Tongue (tissue), 2 donors: ENCODE results near the gene DNAJA1. TPM values are rescaled to one million over a fixed set of nuclear protein-coding genes. Genes with fewer than 3 reads are reported as not detected.

Experiments
- DNase-seq: peaks from one replicate; pipeline ENCODE4 v3.0.0-alpha.2; 2015
- total RNA-seq: library from RNA; depleted of rRNA; stranded (reverse); fragments of >200 nt; gene quantifications from one replicate; pipeline ENCODE4 v1.2.3, GENCODE V29; 2014

The DNAJA1 gene
- total RNA-seq, 1 donor from 2014 or later: 80.9 TPM

- DNase-seq: no peak
Observed at GRCh38 chr9:33029231-33029786, 4.2 kb downstream of the DNAJA1 start.

GRCh38 chr9:33030285-33030684 lies 5.2 kb downstream of the DNAJA1 start:
- no peak for DNase-seq

GRCh38 chr9:33032292-33032691 lies 7.2 kb downstream of the DNAJA1 start:
- no peak for DNase-seq

- no peak for DNase-seq
Observed at GRCh38 chr9:33032865-33033264, 7.8 kb downstream of the DNAJA1 start.

GRCh38 chr9:33040792-33041431 lies 15.8 kb downstream of the DNAJA1 start:
- no peak for DNase-seq

- DNase-seq: no peak
Observed at GRCh38 chr9:33041432-33042188, 16.5 kb downstream of the DNAJA1 start.

GRCh38 chr9:33042473-33042872 lies 17.4 kb downstream of the DNAJA1 start:
- DNase-seq: peak; percentile 13

- DNase-seq: no peak
Observed at GRCh38 chr9:33043671-33044070, 18.6 kb downstream of the DNAJA1 start.

GRCh38 chr9:33044162-33044673 lies 19.1 kb downstream of the DNAJA1 start:
- peak; percentile 93 for DNase-seq

GRCh38 chr9:33044677-33045282 lies 19.7 kb downstream of the DNAJA1 start:
- peak; percentile 47 for DNase-seq

GRCh38 chr9:33046061-33046460 lies 21.0 kb downstream of the DNAJA1 start:
- DNase-seq: no peak

- no peak for DNase-seq
Observed at GRCh38 chr9:33048054-33048465, 23.0 kb downstream of the DNAJA1 start.

GRCh38 chr9:33049680-33050361 lies 24.7 kb downstream of the DNAJA1 start:
- no peak for DNase-seq

- DNase-seq: no peak
Observed at GRCh38 chr9:33051144-33051543, 26.1 kb downstream of the DNAJA1 start.

GRCh38 chr9:33065157-33066076 lies 40.3 kb downstream of the DNAJA1 start:
- no peak for DNase-seq

- DNase-seq: no peak
Observed at GRCh38 chr9:33068991-33069390, 43.9 kb downstream of the DNAJA1 start.

GRCh38 chr9:33076046-33077004 lies 51.3 kb downstream of the DNAJA1 start, which contains the start of gene SMU1:
Gene SMU1, minus strand, starts transcription at chr9:33076674. Its CDS starts 66 bp downstream, at chr9:33076608.
- DNase-seq: peak; percentile 99

GRCh38 chr9:33080534-33080933 lies 55.5 kb downstream of the DNAJA1 start:
- no peak for DNase-seq

GRCh38 chr9:33081128-33081851 lies 56.2 kb downstream of the DNAJA1 start:
- DNase-seq: peak; percentile 94
